Activated CD4-positive, alpha-beta T cell treated with anti-CD3 and anti-CD28 coated beads, Interleukin-2, amount 10 ng/mL, durations not matched to agents 24 days and 14 days (primary cell): Measurements from ENCODE around the gene PSRC1. TPM values are rescaled to one million over a fixed set of nuclear protein-coding genes. Genes with fewer than 3 reads are reported as not detected.

Experiments
- DNase-seq: peaks from one replicate; pipeline ENCODE4 v3.0.0; 2022
- H3K27ac Mint-ChIP-seq: one replicate; pipeline ENCODE4 v1.8.0; 2022; ENCODE audit warnings: mild to moderate bottlenecking, mixed read lengths
- H3K27me3 Mint-ChIP-seq: one replicate; pipeline ENCODE4 v1.8.0; 2022; ENCODE audit warnings: mixed read lengths
- H3K36me3 Mint-ChIP-seq: one replicate; pipeline ENCODE4 v1.8.0; 2022; ENCODE audit warnings: low read depth, mild to moderate bottlenecking, mixed read lengths
- H3K4me1 Mint-ChIP-seq: one replicate; pipeline ENCODE4 v1.8.0; 2021; ENCODE audit warnings: mixed read lengths
- H3K4me3 Mint-ChIP-seq: one replicate; pipeline ENCODE4 v1.8.0; 2022; ENCODE audit warnings: mild to moderate bottlenecking, moderate library complexity, mixed read lengths
- H3K9me3 Mint-ChIP-seq: one replicate; pipeline ENCODE4 v1.8.0; 2021; ENCODE audit warnings: mixed read lengths
- intact Hi-C: fragments of 100-400 bp; cut with micrococcal nuclease; formaldehyde crosslinking; loops from one replicate; pipeline ENCODE4 v1.15.1; 2023
- total RNA-seq: library from RNA; stranded (reverse); gene quantifications from 2 replicates; pipeline ENCODE4 v1.2.3, GENCODE V29; 2022

PSRC1 gene
- total RNA-seq, 1 donor from 2014 or later: 4.5 TPM

DNA sequence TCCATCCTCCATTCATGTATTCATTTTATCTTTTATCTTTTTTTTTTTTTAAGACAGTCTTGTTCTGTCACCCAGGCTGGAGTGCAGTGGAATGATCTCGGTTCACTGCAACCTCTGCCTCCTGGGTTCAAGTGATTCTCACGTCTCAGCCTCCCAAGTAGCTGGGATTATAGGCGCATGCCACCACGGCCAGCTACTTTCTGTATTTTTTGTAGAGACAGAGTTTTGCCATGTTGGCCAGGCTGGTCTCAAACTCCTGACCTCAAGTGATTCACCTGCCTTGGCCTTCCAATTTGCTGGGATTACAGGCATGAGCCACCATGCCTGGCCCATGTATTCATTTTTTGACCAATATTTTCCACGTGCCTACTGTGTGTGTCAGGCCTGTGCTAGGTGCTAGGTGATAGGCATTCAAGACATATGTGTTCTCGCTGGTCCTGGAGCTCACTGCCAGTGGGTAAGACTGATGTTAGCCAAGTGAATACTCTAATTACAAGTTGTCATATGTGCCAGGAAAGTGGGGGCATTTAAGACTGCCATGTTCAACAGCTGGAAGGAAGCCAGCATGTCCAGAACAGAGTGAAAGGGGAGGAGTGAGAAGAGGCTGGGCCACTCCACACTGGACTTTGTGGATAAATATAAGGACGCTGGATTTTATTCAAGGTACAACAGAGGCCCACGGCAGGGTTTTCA is 38.9 kb downstream of the PSRC1 start:
- Mint-ChIP-seq H3K36me3 (peaks cover 7% of the 10 kb centered on the region), H3K27ac (no peak overlapping the region), H3K27me3 (peaks cover 26% of the 10 kb centered on the region), H3K4me1 (peaks cover 6% of the 10 kb centered on the region), H3K9me3 (no peaks in the 10 kb centered on the region), H3K4me3 (no peak overlapping the region)
- DNase-seq: no peak
- intact Hi-C loops: no loop called here

DNA sequence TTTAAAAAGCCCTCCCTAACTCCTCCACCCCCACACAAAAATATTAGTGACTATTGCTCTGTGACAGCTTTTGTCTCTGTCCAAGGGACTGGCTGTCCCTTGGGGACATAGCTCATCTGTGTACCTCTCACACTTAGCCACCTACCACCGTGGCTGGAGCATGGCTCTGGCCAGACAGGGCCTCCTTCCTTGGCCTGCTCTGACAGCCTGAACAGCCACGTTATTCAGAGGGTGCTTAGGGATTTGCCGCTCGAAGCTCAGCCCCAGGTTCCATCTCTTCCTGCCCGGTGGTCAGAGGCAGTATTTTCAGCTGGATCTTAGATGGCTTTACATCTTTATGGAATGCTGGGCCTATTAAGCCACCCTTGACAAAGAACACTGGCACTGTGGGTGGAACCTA is 39.7 kb downstream of the PSRC1 start:
- Mint-ChIP-seq H3K9me3 (no peaks in the 10 kb centered on the region), H3K27ac (no peak overlapping the region), H3K4me3 (no peak overlapping the region), H3K4me1 (peaks cover 6% of the 10 kb centered on the region), H3K36me3 (peaks cover 11% of the 10 kb centered on the region), H3K27me3 (peaks cover 26% of the 10 kb centered on the region)
- intact Hi-C loops: no loop called here
- DNase-seq: no peak

DNA sequence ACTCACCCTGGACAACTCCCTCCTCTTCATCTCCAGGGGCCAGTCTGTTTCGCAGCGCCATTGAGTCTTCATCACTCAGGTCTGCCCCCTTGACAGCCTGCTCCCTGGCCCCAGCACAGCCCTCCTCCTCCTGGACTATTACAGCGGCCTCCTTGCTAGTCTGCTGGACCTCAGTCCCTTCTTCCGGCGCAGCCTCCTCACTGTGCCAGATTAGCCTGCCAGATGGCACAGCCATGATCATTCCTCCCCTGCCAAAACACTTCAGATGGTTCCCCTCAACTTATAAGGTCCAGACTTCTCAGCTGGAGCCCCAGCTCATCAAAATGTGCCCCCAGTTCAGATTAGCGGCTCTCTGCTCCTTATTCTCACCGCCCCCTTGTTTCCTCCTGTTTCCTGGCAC is 40.6 kb downstream of the PSRC1 start:
- Mint-ChIP-seq H3K27ac (no peak overlapping the region), H3K4me3 (no peak overlapping the region), H3K27me3 (peaks cover 26% of the 10 kb centered on the region), H3K9me3 (no peaks in the 10 kb centered on the region), H3K36me3 (peaks cover 18% of the 10 kb centered on the region), H3K4me1 (peaks cover 6% of the 10 kb centered on the region)
- intact Hi-C loops: no loop called here
- DNase-seq: no peak

DNA sequence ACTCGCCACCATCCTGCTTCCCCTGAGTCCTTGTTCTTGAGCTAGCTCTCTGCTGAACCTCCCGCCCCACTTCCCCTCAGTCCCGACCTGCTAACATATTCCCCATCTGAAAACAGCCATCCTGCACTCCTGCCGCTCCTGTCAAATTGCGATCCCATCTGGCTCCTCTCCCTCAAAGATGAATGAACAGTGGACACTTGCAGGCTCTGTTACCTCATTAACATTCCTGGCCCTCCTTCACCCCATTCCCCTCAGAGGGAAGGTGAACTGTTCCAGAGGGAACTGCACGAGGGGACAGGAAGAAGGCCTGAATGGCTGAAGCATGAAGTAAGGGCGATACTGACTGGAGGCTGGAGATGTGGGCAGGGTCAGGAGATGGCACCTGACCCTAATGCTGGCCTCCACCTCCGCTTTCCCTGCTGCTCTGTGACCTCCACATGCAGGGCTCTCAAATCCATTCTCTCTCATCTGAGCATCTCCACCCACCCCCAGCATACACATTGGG is 41.1 kb downstream of the PSRC1 start:
- no peak overlapping the region for H3K4me3 Mint-ChIP-seq
- H3K9me3 Mint-ChIP-seq: no peaks in the 10 kb centered on the region
- DNase-seq: no peak
- H3K27ac Mint-ChIP-seq: no peak overlapping the region
- intact Hi-C loops: loop anchor here (1.0 kb wide), 1 partner anchor 7 kb away; the partner anchor contains the start of gene CELSR2
- peaks cover 6% of the 10 kb centered on the region for H3K4me1 Mint-ChIP-seq
- peaks cover 26% of the 10 kb centered on the region for H3K27me3 Mint-ChIP-seq
- H3K36me3 Mint-ChIP-seq: peaks cover 23% of the 10 kb centered on the region

DNA sequence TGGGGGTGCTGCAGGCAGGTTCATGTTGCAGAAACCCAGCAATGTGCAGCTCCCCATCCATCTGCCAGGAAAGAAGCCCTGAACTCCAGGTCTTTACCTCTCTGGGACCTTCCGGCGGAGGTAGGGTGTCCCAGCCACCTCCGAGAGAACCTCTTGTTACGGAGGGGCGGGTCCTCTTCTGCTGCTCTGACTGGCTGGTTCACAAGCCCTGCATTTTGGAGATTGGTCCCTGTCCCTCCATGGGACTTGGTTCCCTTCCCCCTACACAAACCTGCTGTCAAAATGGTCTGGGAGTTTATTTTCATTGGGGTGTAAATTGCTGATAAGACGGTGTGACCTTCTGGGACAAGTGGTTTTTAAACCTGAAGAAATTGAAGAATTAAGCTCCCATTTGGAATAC is 41.6 kb downstream of the PSRC1 start:
- H3K9me3 Mint-ChIP-seq: no peaks in the 10 kb centered on the region
- H3K4me3 Mint-ChIP-seq: no peak overlapping the region
- intact Hi-C loops: loop anchor here (1.0 kb wide), 1 partner anchor 8 kb away; the partner anchor contains the start of gene CELSR2
- H3K27me3 Mint-ChIP-seq: peaks cover 21% of the 10 kb centered on the region
- DNase-seq: no peak
- H3K27ac Mint-ChIP-seq: no peak overlapping the region
- peaks cover 26% of the 10 kb centered on the region for H3K36me3 Mint-ChIP-seq
- H3K4me1 Mint-ChIP-seq: peaks cover 6% of the 10 kb centered on the region

GRCh38 chr1:109240158-109241152 is 42.5 kb downstream of the PSRC1 start:
- DNase-seq: peak; percentile 75
- Mint-ChIP-seq H3K36me3 (peaks cover 34% of the 10 kb centered on the region), H3K27me3 (peaks cover 21% of the 10 kb centered on the region), H3K27ac (no peak overlapping the region), H3K4me1 (peaks cover 6% of the 10 kb centered on the region), H3K4me3 (no peak overlapping the region), H3K9me3 (no peaks in the 10 kb centered on the region)
- intact Hi-C loops: loop anchor here (1.0 kb wide), 1 partner anchor 9 kb away; the partner anchor contains the start of gene CELSR2

GRCh38 chr1:109239409-109240068 is 43.4 kb downstream of the PSRC1 start:
- intact Hi-C loops: no loop called here

DNA sequence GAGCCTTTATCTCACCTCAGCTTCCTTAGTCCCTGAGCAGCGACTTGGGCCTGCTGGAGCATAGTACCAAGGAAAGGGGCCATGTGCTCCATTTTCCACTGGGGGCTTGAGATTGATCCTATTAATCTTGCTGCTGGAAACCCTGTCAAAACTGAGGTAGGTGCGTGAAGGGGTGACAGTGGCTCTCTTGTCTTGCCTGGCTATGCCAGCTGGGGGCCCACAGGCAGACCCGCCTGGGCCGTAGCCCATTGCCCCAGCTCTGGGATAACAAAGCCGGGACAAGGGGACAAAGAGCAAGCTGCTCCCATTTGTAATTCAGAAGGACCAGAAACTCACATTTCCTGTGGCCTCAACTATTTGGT is 43.9 kb downstream of the PSRC1 start:
- H3K27ac Mint-ChIP-seq: no peak overlapping the region
- H3K9me3 Mint-ChIP-seq: no peaks in the 10 kb centered on the region
- peaks cover 44% of the 10 kb centered on the region for H3K36me3 Mint-ChIP-seq
- H3K4me3 Mint-ChIP-seq: no peak overlapping the region
- intact Hi-C loops: no loop called here
- DNase-seq: no peak
- H3K27me3 Mint-ChIP-seq: peaks cover 15% of the 10 kb centered on the region
- H3K4me1 Mint-ChIP-seq: peaks cover 11% of the 10 kb centered on the region

More at GRCh38 chr1:109239409-109240068, 43.4 kb downstream of the PSRC1 start:
- Mint-ChIP-seq H3K4me1 (peaks cover 11% of the 10 kb centered on the region), H3K36me3 (peaks cover 41% of the 10 kb centered on the region), H3K9me3 (no peaks in the 10 kb centered on the region), H3K4me3 (no peak overlapping the region), H3K27ac (no peak overlapping the region), H3K27me3 (peaks cover 18% of the 10 kb centered on the region)
- peak; percentile 74 for DNase-seq

DNA sequence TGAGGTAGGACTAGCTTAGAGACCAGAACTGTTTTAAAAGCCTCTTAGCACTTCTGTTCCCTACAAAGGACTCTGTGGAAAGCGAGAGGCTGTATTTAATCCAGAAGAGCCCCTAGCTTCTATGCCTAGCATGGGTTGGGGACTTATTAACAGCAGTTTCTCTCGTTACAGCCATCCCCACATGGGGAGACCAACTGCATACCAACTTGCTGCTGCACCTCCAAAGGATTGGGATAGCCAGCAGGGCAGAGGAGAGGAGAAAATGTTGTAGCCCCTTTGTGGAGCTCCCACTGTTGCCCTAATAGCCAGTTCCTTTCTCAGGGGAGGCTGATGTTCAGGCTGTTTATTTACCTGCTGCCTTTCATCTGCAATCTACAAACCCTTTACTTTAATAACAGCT is 44.6 kb downstream of the PSRC1 start:
- Mint-ChIP-seq H3K36me3 (peaks cover 44% of the 10 kb centered on the region), H3K27me3 (peaks cover 15% of the 10 kb centered on the region), H3K4me1 (peaks cover 11% of the 10 kb centered on the region), H3K9me3 (no peaks in the 10 kb centered on the region), H3K27ac (no peak overlapping the region), H3K4me3 (no peak overlapping the region)
- DNase-seq: no peak
- intact Hi-C loops: no loop called here

- H3K36me3 Mint-ChIP-seq: peaks cover 47% of the 10 kb centered on the region
- H3K4me3 Mint-ChIP-seq: no peak overlapping the region
- H3K27me3 Mint-ChIP-seq: peaks cover 9% of the 10 kb centered on the region
- intact Hi-C loops: no loop called here
- H3K9me3 Mint-ChIP-seq: no peaks in the 10 kb centered on the region
- H3K4me1 Mint-ChIP-seq: peaks cover 11% of the 10 kb centered on the region
- no peak for DNase-seq
- no peak overlapping the region for H3K27ac Mint-ChIP-seq
Observed at GRCh38 chr1:109237512-109237911, 45.4 kb downstream of the PSRC1 start.

DNA sequence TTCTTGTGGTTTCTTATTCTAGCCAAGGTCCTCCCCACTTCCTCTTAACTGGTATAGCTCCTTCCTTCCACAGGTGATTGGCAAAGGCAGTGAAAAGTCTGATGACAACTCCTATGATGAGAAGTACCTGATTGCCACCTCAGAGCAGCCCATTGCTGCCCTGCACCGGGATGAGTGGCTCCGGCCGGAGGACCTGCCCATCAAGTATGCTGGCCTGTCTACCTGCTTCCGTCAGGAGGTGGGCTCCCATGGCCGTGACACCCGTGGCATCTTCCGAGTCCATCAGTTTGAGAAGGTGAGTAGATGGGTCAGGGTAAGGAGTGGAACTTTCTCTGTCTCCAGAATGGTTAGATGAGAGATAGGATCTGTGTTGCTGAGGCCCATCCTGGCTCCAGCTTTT is 47.8 kb downstream of the PSRC1 start:
- Mint-ChIP-seq H3K4me1 (peaks cover 5% of the 10 kb centered on the region), H3K36me3 (peaks cover 59% of the 10 kb centered on the region), H3K4me3 (no peak overlapping the region), H3K9me3 (no peaks in the 10 kb centered on the region), H3K27me3 (no peaks in the 10 kb centered on the region), H3K27ac (peak overlapping the region; percentile 11)
- DNase-seq: no peak
- intact Hi-C loops: no loop called here

DNA sequence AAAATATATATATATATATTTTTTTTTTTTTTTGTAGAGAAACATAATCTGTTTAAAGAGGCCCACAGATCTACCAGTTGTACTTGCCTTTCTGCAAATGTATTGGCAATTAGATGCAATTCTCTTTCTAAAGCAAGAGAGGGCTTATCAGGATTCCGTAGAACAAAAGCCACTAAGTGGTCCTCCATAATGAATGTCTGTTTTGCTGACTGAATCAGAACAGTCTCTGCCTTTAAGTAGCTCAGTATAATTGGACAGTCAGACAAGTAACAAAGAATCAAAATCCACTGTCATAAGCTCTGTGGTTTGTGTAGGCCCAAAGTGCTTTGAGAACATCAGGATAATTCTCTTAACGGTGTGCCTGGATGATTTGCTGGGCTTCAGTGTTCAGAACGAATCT is 51.9 kb downstream of the PSRC1 start:
- no peaks in the 10 kb centered on the region for H3K27me3 Mint-ChIP-seq
- peaks cover 55% of the 10 kb centered on the region for H3K36me3 Mint-ChIP-seq
- H3K9me3 Mint-ChIP-seq: no peaks in the 10 kb centered on the region
- DNase-seq: no peak
- intact Hi-C loops: no loop called here
- peaks cover 5% of the 10 kb centered on the region for H3K4me1 Mint-ChIP-seq
- no peak overlapping the region for H3K4me3 Mint-ChIP-seq
- H3K27ac Mint-ChIP-seq: no peak overlapping the region
